CD4-positive, alpha-beta T cell treated with Interferon alpha-2 for 1 hour (primary cell): ENCODE data around the gene KCNJ9.

Source experiments
- DNase-seq, 2 donors: peaks; one replicate each; pipeline ENCODE4 v3.0.0-alpha.2; 2020 to 2022

Gene KCNJ9

DNA sequence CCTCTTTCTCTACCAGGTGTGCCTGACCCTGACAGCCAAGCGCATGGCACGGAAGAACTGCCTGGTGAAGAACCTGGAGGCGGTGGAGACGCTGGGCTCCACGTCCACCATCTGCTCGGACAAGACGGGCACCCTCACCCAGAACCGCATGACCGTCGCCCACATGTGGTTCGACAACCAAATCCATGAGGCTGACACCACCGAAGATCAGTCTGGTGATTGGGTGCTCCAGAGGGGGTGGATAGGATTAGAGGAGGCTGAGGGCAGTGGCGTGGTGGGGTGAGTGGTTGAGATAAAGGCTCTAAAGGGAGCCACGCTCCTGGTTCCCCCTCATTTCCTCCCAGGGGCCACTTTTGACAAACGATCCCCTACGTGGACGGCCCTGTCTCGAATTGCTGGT is 47.3 kb downstream of the KCNJ9 start:
- no peak for DNase-seq

- DNase-seq: no peak
Observed at GRCh38 chr1:160129046-160129445, 47.7 kb downstream of the KCNJ9 start.

DNA sequence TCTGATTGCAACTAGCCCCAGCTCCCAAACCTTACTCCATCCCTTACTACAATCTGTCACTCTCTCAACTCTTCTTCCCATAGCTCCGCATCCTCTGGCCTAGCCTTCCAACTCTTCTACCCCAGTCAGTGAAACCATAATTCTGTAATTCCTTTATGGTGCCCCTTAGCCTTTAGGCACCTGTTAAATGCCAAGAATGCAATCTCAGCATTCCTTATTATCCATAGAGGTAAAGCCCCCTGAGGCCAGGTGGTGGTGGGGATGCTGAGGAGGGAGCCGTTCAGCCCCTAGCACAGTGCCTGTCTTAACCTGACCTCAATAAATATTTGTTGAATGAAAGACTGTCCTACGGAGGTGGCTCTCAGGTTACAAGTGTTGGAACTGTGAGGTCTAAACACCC is 48.2 kb downstream of the KCNJ9 start:
- no peak for DNase-seq

DNA sequence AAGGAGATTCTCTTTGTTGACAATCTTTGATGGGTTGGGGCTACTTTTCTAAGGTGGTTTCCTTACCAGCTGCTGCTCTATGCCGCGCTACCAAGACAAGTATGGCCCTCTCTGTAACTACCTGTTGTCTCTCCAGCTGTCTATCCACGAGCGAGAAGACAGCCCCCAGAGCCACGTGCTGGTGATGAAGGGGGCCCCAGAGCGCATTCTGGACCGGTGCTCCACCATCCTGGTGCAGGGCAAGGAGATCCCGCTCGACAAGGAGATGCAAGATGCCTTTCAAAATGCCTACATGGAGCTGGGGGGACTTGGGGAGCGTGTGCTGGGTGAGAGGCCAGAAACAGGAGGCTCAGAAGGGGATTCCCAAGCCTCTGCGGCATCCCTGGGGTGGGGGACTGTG is 48.6 kb downstream of the KCNJ9 start:
- no peak for DNase-seq

DNA sequence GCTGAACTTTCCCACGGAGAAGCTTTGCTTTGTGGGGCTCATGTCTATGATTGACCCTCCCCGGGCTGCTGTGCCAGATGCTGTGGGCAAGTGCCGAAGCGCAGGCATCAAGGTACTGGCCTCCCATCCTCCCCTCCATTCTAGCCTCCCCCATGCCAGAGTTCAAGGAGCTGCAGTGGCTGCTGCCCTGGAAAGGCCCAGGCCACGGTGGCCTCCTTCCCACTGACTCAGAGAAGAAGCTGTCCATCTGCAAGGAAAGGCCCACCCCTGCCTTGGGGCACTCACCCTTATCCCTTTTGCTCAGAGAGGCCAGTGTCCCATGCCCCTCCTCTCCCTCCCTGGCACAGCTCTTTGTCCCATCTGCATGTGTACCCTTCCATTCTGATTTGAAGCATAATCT is 49.1 kb downstream of the KCNJ9 start:
- DNase-seq: no peak

- DNase-seq: no peak
Observed at GRCh38 chr1:160130939-160131338, 49.6 kb downstream of the KCNJ9 start.

DNA sequence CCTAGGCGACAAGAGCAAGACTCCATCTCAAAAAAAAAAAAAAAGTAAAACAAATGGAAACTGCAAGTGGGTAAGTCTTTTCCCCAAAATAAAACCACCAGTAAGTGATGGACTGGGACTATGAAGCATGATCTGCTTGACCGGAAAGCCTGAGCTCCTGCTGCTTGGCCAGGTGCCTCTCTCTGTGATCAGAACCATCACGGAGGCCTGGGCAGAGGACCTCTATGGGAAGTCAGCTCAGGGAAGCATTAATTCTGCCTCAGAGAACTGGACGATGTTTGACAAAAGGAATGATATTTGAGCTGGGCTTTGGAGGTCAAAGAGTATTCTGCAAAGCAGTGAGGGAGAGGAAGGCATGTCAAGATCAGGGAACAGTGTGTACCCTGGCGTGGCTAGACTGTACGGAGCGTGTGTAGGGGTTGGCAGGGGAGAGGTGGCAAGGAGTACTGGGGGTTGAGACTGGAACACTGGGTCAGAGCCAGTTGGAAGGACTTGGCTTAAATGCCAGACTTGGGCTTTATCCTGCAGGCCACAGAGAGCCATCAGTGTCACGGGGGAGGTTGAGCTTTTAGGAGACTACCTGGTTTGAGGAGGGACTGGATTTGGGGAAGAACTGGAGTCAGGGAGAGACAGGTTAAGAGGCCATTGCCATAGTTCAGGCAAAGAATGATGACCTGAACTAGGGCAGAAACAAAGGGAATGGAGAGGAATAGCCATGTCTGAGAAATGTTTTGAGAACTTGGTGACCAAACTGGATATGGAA is 50.6 kb downstream of the KCNJ9 start:
- DNase-seq: no peak

DNA sequence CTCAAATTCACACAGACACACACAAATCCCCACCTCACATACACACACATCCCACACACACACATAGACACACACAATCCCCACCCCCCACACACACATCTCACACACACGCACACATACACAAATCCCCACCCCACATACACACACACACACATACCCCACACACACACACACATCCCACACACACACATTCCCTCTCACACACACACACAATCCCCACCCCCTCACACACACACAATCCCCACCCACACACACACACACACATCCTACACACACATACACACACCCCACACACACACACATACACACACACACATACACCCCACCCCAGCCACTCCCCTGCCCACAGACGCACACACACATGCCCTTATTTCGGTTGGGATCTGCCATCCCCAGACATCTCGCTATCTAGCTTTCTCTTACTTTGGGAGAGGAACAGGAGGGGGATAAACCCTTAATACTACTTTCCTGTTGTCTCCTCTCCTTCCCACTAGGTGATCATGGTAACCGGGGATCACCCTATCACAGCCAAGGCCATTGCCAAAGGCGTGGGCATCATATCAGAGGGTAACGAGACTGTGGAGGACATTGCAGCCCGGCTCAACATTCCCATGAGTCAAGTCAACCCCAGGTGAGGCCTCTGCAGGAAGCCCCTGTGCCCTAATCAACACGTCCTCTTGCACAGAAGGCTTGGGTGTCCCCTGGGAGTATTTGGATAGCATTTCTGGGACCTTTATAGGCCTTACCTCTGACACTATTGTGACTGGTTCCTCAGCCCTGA is 52.8 kb downstream of the KCNJ9 start:
- DNase-seq: no peak

DNA sequence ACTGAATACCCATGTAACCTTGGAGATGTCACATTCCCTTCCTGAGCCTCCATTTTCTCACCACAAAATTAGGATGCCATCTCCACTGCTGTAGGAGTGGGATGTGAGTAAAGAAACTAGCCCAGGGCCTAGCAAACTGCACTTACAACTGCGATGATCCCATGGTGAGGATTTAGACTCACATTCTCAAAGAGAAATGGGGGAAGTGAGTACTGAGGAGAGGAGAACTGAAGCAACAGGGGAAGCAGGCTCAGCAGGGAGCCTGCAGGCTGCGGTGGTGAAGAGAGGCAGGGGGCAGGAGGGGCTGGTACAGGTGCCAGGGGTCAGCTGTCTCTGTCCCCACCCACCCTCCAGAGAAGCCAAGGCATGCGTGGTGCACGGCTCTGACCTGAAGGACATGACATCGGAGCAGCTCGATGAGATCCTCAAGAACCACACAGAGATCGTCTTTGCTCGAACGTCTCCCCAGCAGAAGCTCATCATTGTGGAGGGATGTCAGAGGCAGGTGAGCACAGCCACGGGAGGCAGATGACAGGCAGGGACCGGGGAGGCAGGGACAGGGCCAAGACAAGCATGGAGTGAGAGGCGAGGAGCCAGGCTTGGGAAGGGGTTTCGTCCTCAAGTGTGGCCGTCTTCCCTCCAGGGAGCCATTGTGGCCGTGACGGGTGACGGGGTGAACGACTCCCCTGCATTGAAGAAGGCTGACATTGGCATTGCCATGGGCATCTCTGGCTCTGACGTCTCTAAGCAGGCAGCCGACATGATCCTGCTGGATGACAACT is 53.6 kb downstream of the KCNJ9 start:
- DNase-seq: no peak

DNA sequence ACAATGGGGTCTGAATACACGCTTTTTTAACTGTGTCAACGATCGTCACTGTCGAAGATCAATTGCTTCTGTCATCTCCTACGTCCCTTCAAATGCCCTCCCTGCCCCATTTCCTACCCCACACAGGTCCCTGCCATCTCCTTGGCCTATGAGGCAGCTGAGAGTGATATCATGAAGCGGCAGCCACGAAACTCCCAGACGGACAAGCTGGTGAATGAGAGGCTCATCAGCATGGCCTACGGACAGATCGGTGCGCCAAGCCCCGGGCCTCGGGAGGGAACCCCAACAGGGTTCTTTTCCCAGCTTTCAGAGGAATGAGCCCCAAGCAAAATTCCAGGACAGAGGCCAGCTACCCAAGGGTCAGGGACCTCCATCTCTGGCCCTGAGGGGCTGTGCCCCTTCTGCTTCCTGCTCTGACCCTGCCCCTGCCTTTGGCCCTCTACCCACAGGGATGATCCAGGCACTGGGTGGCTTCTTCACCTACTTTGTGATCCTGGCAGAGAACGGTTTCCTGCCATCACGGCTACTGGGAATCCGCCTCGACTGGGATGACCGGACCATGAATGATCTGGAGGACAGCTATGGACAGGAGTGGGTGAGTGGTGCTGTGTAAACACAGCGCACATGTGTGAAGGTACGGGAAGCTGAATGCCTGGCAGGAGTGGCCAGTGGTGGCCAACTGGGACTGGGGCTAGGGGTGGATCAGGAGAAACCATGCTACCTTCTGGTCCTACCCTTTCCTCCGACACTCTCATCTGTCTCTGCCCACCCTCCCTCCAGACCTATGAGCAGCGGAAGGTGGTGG is 55.0 kb downstream of the KCNJ9 start:
- no peak for DNase-seq

- no peak for DNase-seq
Observed at GRCh38 chr1:160136926-160137200, 55.5 kb downstream of the KCNJ9 start.

DNA sequence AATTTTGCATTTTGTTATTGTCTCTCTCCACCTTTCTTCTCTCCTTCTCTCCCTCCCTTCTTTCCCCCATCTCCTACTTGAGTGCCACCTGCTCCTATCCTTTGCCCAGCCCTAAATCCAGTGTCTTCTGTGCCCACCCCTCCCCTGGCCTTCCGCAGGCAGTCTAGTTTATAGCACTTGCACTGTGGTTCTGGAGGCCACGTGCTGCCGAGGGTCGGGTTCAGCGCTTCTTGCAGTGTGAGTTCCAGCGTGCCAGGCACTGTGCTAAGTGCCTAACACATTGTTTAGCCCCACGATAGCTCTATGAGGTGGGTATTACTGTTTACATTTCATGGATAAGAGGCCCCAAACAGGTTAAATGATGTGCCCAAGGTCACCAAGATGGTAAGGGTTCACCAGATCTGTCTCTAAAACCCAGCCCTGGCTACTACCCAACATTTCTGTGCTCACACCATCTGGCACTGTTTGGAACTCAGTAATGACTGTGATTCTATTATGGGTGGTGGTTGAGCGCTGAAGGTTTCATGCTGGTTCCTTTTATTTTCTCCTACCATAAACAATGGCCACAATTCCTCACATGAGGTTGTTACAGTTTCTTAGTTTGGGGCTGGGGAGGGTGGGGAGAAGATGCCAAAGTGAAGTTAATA is 56.0 kb downstream of the KCNJ9 start:
- DNase-seq: no peak

- DNase-seq: no peak
Observed at GRCh38 chr1:160139840-160140239, 58.5 kb downstream of the KCNJ9 start.
